IPS-NIHi11 (cell line): Measurements from ENCODE around the gene UTP11.

Experiments used
- DNase-seq: peaks from one replicate; pipeline ENCODE4 v3.0.0; 2012; ENCODE audit warnings: mixed read lengths, low spot score

Gene UTP11

GRCh38 chr1:38046333-38046883 is 33.9 kb downstream of the UTP11 start, which contains the start of gene POU3F1:
TSS of gene POU3F1 (minus strand) at chr1:38046793. CDS start at chr1:38046743, 50 bp downstream.
- DNase-seq, result no peak

- peak; percentile 94 for DNase-seq
Observed at GRCh38 chr1:38046884-38047602, 34.5 kb downstream of the UTP11 start.

- DNase-seq, result peak; percentile 65
Observed at GRCh38 chr1:38047603-38048141, 35.1 kb downstream of the UTP11 start.

GRCh38 chr1:38050397-38051078 is 38.0 kb downstream of the UTP11 start:
- DNase-seq, result no peak

- DNase-seq, result no peak
Observed at GRCh38 chr1:38051079-38051543, 38.6 kb downstream of the UTP11 start.

- no peak for DNase-seq
Observed at GRCh38 chr1:38052750-38053415, 40.3 kb downstream of the UTP11 start.

GRCh38 chr1:38053416-38054091 is 41.0 kb downstream of the UTP11 start:
- DNase-seq, result no peak

GRCh38 chr1:38055398-38055797 is 42.9 kb downstream of the UTP11 start:
- no peak for DNase-seq

- no peak for DNase-seq
Observed at GRCh38 chr1:38055965-38056364, 43.4 kb downstream of the UTP11 start.

GRCh38 chr1:38059635-38060250 is 47.2 kb downstream of the UTP11 start:
- no peak for DNase-seq

- no peak for DNase-seq
Observed at GRCh38 chr1:38060498-38060897, 48.0 kb downstream of the UTP11 start.

- DNase-seq, result no peak
Observed at GRCh38 chr1:38061290-38061689, 48.8 kb downstream of the UTP11 start.

- DNase-seq, result no peak
Observed at GRCh38 chr1:38061883-38062328, 49.4 kb downstream of the UTP11 start.

GRCh38 chr1:38062361-38063288 is 50.1 kb downstream of the UTP11 start:
- no peak for DNase-seq

- peak; percentile 54 for DNase-seq
Observed at GRCh38 chr1:38063616-38064015, 51.1 kb downstream of the UTP11 start.

GRCh38 chr1:38064197-38064903 is 51.8 kb downstream of the UTP11 start:
- DNase-seq, result peak; percentile 53

GRCh38 chr1:38068220-38068979 is 55.9 kb downstream of the UTP11 start:
- DNase-seq, result no peak

GRCh38 chr1:38068980-38069340 is 56.4 kb downstream of the UTP11 start:
- DNase-seq, result no peak
